H9 (cell line): ENCODE results near the gene WNT3A. TPM values are rescaled to one million over a fixed set of nuclear protein-coding genes. Genes with fewer than 3 reads are reported as not detected.

ENCODE experiments used
- DNase-seq: peaks from one replicate; pipeline ENCODE4 v3.0.0-alpha.2; 2017
- H2AFZ ChIP-seq: one replicate; pipeline ENCODE4 v1.6.1; 2013; ENCODE audit warnings: mild to moderate bottlenecking, low read length, control low read depth, moderate library complexity
- H2AK5ac ChIP-seq: 2 replicates; pipeline ENCODE4 v1.6.1; 2013; ENCODE audit warnings: low read length, control low read depth, mixed read lengths; ENCODE audit not compliant: insufficient read length
- H2BK120ac ChIP-seq: one replicate; pipeline ENCODE4 v1.6.1; 2013; ENCODE audit warnings: low read depth, mild to moderate bottlenecking, low read length, control low read depth, inconsistent platforms; ENCODE audit not compliant: poor library complexity, severe bottlenecking
- H2BK12ac ChIP-seq: 2 replicates; pipeline ENCODE4 v1.6.1; 2013; ENCODE audit warnings: low read length, control low read depth, mixed read lengths, low read depth; ENCODE audit not compliant: insufficient read length
- H2BK15ac ChIP-seq: 2 replicates; pipeline ENCODE4 v1.6.1; 2013; ENCODE audit warnings: low read depth, low read length, control low read depth
- H2BK20ac ChIP-seq: one replicate; pipeline ENCODE4 v1.6.1; 2013; ENCODE audit warnings: low read depth, mild to moderate bottlenecking, low read length, control low read depth, inconsistent platforms; ENCODE audit not compliant: poor library complexity, severe bottlenecking
- H2BK5ac ChIP-seq: 2 replicates; pipeline ENCODE4 v1.6.1; 2013; ENCODE audit warnings: low read length, control low read depth, mixed read lengths; ENCODE audit not compliant: insufficient read length
- H3K14ac ChIP-seq: 2 replicates; pipeline ENCODE4 v1.6.1; 2013; ENCODE audit warnings: low read length, control low read depth; ENCODE audit not compliant: insufficient read depth
- H3K18ac ChIP-seq: 2 replicates; pipeline ENCODE4 v1.6.1; 2013; ENCODE audit warnings: low read depth, mild to moderate bottlenecking, mixed read lengths, low read length, control low read depth; ENCODE audit not compliant: insufficient read length
- H3K23ac ChIP-seq: 2 replicates; pipeline ENCODE4 v1.6.1; 2013; ENCODE audit warnings: low read length, control low read depth, mixed read lengths, low read depth; ENCODE audit not compliant: insufficient read length
- H3K23me2 ChIP-seq: 2 replicates; pipeline ENCODE4 v1.6.1; 2013; ENCODE audit warnings: low read depth, mild to moderate bottlenecking, mixed read lengths, low read length, control low read depth; ENCODE audit not compliant: insufficient read length, poor library complexity, severe bottlenecking
- H3K27ac ChIP-seq: 2 replicates; pipeline ENCODE4 v1.5.1; 2013; ENCODE audit warnings: low read length, control low read depth, mixed read lengths, low read depth; ENCODE audit not compliant: insufficient read length
- H3K27me3 ChIP-seq: 2 replicates; pipeline ENCODE4 v1.6.1; 2013; ENCODE audit warnings: low read length, control low read depth, inconsistent platforms; ENCODE audit not compliant: insufficient read depth
- H3K4ac ChIP-seq: 2 replicates; pipeline ENCODE4 v1.6.1; 2013; ENCODE audit warnings: low read depth, mild to moderate bottlenecking, control low read depth, inconsistent platforms, low read length, moderate library complexity
- H3K4me1 ChIP-seq: 2 replicates; pipeline ENCODE4 v1.6.1; 2013; ENCODE audit warnings: low read length, control low read depth, inconsistent platforms; ENCODE audit not compliant: insufficient read depth
- H3K4me2 ChIP-seq: 2 replicates; pipeline ENCODE4 v1.6.1; 2013; ENCODE audit warnings: low read length, control low read depth, mixed read lengths; ENCODE audit not compliant: insufficient read length, insufficient read depth
- H3K56ac ChIP-seq: 2 replicates; pipeline ENCODE4 v1.6.1; 2013; ENCODE audit warnings: low read depth, mild to moderate bottlenecking, mixed read lengths, low read length, control low read depth; ENCODE audit not compliant: insufficient read length
- H3K79me1 ChIP-seq: 2 replicates; pipeline ENCODE4 v1.6.1; 2013; ENCODE audit warnings: low read depth, mild to moderate bottlenecking, moderate library complexity, low read length, control low read depth, inconsistent platforms; ENCODE audit not compliant: insufficient read depth, poor library complexity, severe bottlenecking
- H3K79me2 ChIP-seq: 2 replicates; pipeline ENCODE4 v1.6.1; 2013; ENCODE audit warnings: low read length, control low read depth, inconsistent platforms; ENCODE audit not compliant: insufficient read depth
- H3K9ac ChIP-seq: 2 replicates; pipeline ENCODE4 v1.6.1; 2013; ENCODE audit warnings: low read length, control low read depth, mixed read lengths; ENCODE audit not compliant: insufficient read length; ENCODE audit errors: extremely low read depth
- H3K9me3 ChIP-seq: one replicate; pipeline ENCODE4 v1.6.1; 2013; ENCODE audit warnings: low read depth, low read length, inconsistent platforms; ENCODE audit not compliant: control insufficient read depth
- H3T11ph ChIP-seq: one replicate; pipeline ENCODE4 v1.6.1; 2013; ENCODE audit warnings: mild to moderate bottlenecking, low read length, control low read depth, inconsistent platforms
- H4K20me1 ChIP-seq: one replicate; pipeline ENCODE4 v1.6.1; 2013; ENCODE audit not compliant: control insufficient read depth, insufficient read length, insufficient read depth
- H4K5ac ChIP-seq: 2 replicates; pipeline ENCODE4 v1.6.1; 2013; ENCODE audit warnings: low read depth, mild to moderate bottlenecking, mixed read lengths, low read length, control low read depth; ENCODE audit not compliant: insufficient read length
- H4K8ac ChIP-seq: replicated peaks from 2 replicates; pipeline ENCODE4 v1.6.1; 2013; ENCODE audit warnings: low read length, control low read depth, mixed read lengths, low read depth; ENCODE audit not compliant: insufficient read length
- H4K91ac ChIP-seq: 2 replicates; pipeline ENCODE4 v1.6.1; 2013; ENCODE audit warnings: low read depth, mild to moderate bottlenecking, moderate library complexity, mixed read lengths, low read length, control low read depth; ENCODE audit not compliant: insufficient read length
- H3K27ac Mint-ChIP-seq, 3 experiments: 2 replicates in 2 of 3; 3 replicates in 1 of 3; pipeline ENCODE4 v1.8.0; 2020 to 2021; ENCODE audit warnings: mixed read lengths in 3 of 3, mild to moderate bottlenecking in 1 of 3, moderate library complexity in 1 of 3
- H3K27me3 Mint-ChIP-seq: 2 replicates; pipeline ENCODE4 v1.8.0; 2021; ENCODE audit warnings: low read depth, mild to moderate bottlenecking, moderate library complexity, mixed read lengths
- H3K36me3 Mint-ChIP-seq, 3 experiments: 2 replicates in 2 of 3; 3 replicates in 1 of 3; pipeline ENCODE4 v1.8.0; 2020 to 2021; ENCODE audit warnings: low read depth in 3 of 3, mixed read lengths in 3 of 3; ENCODE audit not compliant: insufficient read depth in 1 of 3
- H3K4me1 Mint-ChIP-seq, 2 experiments: 2 replicates each; pipeline ENCODE4 v1.8.0; 2020; ENCODE audit warnings: mixed read lengths in 2 of 2
- H3K4me3 Mint-ChIP-seq, 2 experiments: 2 replicates in 1 of 2; 3 replicates in 1 of 2; pipeline ENCODE4 v1.8.0; 2020 to 2021; ENCODE audit warnings: mild to moderate bottlenecking in 2 of 2, mixed read lengths in 2 of 2, moderate library complexity in 1 of 2
- H3K9me3 Mint-ChIP-seq, 2 experiments: 2 replicates in 1 of 2; 3 replicates in 1 of 2; pipeline ENCODE4 v1.8.0; 2020; ENCODE audit warnings: mild to moderate bottlenecking in 2 of 2, mixed read lengths in 2 of 2, moderate library complexity in 1 of 2
- WGBS: extraction: QIAGEN DNeasy Blood & Tissue Kit; methylation state at CpG from one replicate; pipeline ENCODE4 v1.1.7; 2013; ENCODE audit warnings: missing lambda C conversion rate, low lambda C conversion rate, mixed read lengths; ENCODE audit not compliant: insufficient read length; ENCODE audit errors: extremely low coverage; 5-methylcytosine and 5-hydroxymethylcytosine counted together
- total RNA-seq: library from RNA; stranded (reverse); gene quantifications from 2 replicates; pipeline ENCODE4 v1.2.1, GENCODE V29; 2021
- TF ChIP-seq, protein P1 (sequence below): fragments of 200-600 bp; sonication (generic); conservative IDR thresholded peaks from 3 replicates; pipeline ENCODE4 v1.8.0; 2021; ENCODE audit warnings: antibody characterized with exemption, mild to moderate bottlenecking

WNT3A gene
- total RNA-seq, 1 experiment from 2014 or later, result 0.17 TPM

DNA sequence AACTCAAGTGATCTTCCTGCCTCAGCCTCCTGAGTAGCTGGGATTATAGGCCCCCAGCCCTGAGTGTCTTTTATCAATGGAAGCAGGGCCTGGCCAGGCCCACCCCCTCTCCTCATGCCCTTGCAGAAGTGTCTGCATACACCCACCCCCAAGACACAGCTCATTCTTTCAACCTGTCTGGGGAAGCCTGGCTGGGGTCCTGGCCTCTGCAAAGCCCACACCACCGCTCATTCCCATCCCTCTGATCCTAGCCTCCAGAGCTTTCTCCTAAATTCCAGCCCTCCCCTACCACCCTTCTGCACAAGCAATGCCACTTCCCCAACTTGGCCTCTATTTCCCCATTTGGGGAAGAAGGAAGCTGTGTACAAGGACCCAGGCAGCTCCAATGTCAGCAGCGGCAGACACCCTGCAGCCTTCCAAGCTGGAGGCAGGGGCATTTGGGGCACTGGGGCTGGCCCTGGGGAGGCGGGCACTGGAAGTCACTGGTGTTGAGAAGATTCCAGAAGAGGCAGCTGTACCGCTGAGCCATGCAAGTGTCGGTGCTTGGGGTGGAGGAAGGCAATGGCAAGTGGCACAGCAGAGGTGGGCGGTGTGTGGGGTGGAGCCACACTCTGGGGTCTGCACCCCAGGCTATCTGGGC, 42.0 kb downstream of the WNT3A start:
- H3K18ac ChIP-seq, result no peak overlapping the region
- no peak overlapping the region for H2BK5ac ChIP-seq
- Mint-ChIP-seq H3K4me1 (peaks cover 0 to 9% of the 10 kb centered on the region in 2 experiments; a peak in 2 of 4 replicates), H3K9me3 (peaks cover 0 to 4% of the 10 kb centered on the region in 2 experiments; a peak in 2 of 5 replicates), H3K4me3 (no peak overlapping the region), H3K27ac (no peak overlapping the region), H3K27me3 (peaks cover 79% of the 10 kb centered on the region), H3K36me3 (no peaks in the 10 kb centered on the region; a peak in 1 of 7 replicates)
- H2BK120ac ChIP-seq, result no peak overlapping the region
- no peak overlapping the region for H3K14ac ChIP-seq
- no peaks in the 10 kb centered on the region for H4K20me1 ChIP-seq
- no peak overlapping the region for H2BK12ac ChIP-seq
- no peak overlapping the region for H2BK15ac ChIP-seq
- H2AK5ac ChIP-seq, result no peak overlapping the region
- H3T11ph ChIP-seq, result no peak overlapping the region
- H3K9me3 ChIP-seq, result no peaks in the 10 kb centered on the region
- peaks cover 16% of the 10 kb centered on the region; the same call in 1 of the 2 replicates for H3K27me3 ChIP-seq
- no peak overlapping the region for H4K8ac ChIP-seq
- no peak overlapping the region for H3K23ac ChIP-seq
- H3K79me1 ChIP-seq, result no peaks in the 10 kb centered on the region
- H3K9ac ChIP-seq, result no peak overlapping the region
- WGBS, result no CpG with 5 or more reads among the region's 6 CpGs
- no peak overlapping the region for H3K4me2 ChIP-seq
- H2BK20ac ChIP-seq, result no peak overlapping the region
- no peaks in the 10 kb centered on the region for H3K79me2 ChIP-seq
- H3K56ac ChIP-seq, result no peak overlapping the region
- H3K4me1 ChIP-seq, result no peaks in the 10 kb centered on the region; the same call in 1 of the 2 replicates
- TF ChIP-seq, protein P1, sequence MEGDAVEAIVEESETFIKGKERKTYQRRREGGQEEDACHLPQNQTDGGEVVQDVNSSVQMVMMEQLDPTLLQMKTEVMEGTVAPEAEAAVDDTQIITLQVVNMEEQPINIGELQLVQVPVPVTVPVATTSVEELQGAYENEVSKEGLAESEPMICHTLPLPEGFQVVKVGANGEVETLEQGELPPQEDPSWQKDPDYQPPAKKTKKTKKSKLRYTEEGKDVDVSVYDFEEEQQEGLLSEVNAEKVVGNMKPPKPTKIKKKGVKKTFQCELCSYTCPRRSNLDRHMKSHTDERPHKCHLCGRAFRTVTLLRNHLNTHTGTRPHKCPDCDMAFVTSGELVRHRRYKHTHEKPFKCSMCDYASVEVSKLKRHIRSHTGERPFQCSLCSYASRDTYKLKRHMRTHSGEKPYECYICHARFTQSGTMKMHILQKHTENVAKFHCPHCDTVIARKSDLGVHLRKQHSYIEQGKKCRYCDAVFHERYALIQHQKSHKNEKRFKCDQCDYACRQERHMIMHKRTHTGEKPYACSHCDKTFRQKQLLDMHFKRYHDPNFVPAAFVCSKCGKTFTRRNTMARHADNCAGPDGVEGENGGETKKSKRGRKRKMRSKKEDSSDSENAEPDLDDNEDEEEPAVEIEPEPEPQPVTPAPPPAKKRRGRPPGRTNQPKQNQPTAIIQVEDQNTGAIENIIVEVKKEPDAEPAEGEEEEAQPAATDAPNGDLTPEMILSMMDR, result no peak
- H3K27ac ChIP-seq, result no peak overlapping the region
- H3K4ac ChIP-seq, result no peak overlapping the region
- H2AFZ ChIP-seq, result no peak overlapping the region
- no peak overlapping the region for H4K91ac ChIP-seq
- no peak for DNase-seq
- no peak overlapping the region for H4K5ac ChIP-seq
- H3K23me2 ChIP-seq, result peaks cover 3% of the 10 kb centered on the region
